Natural killer cell (primary cell): ENCODE results near the gene C6orf132. TPM values are rescaled to one million over a fixed set of nuclear protein-coding genes. Genes with fewer than 3 reads are reported as not detected.
A peak's percentile ranks its signal among the peaks of the same experiment; 100 is the strongest.

ENCODE experiments used
- ATAC-seq, 3 donors: fragments of 150-1000 bp in 2 of 3; fragments of 200-7000 bp in 1 of 3; cut with Tn5 transposase; 1 replicate in 1 of 3; 2 replicates in 2 of 3; pipeline ENCODE4 v1.10.0; 2021; ENCODE audit warnings: mild to moderate bottlenecking in 2 of 3, moderate library complexity in 2 of 3
- DNase-seq, 2 donors: peaks; one replicate each; pipeline versions ENCODE4 v3.0.0 to v3.0.0-alpha.2; 2013 to 2021; ENCODE audit warnings: mixed read lengths in 1 of 2
- H3K27ac ChIP-seq: one replicate; pipeline ENCODE4 v1.5.1; 2013; ENCODE audit warnings: mild to moderate bottlenecking, low read length
- H3K27me3 ChIP-seq: one replicate; pipeline ENCODE4 v1.6.1; 2013; ENCODE audit warnings: low read length; ENCODE audit not compliant: control insufficient read depth, insufficient read depth
- H3K36me3 ChIP-seq: one replicate; pipeline ENCODE4 v1.6.1; 2013; ENCODE audit warnings: low read length; ENCODE audit not compliant: control insufficient read depth, insufficient read depth
- H3K4me1 ChIP-seq: one replicate; pipeline ENCODE4 v1.6.1; 2013; ENCODE audit warnings: low read length; ENCODE audit not compliant: control insufficient read depth, insufficient read depth
- H3K4me3 ChIP-seq: one replicate; pipeline ENCODE4 v1.5.1; 2013; ENCODE audit warnings: low read length
- H3K9me3 ChIP-seq: one replicate; pipeline ENCODE4 v1.6.1; 2013; ENCODE audit warnings: low read length; ENCODE audit not compliant: control insufficient read depth, insufficient read depth
- H3K27ac Mint-ChIP-seq, 2 donors: one replicate each; pipeline ENCODE4 v1.8.0; 2022; ENCODE audit warnings: mild to moderate bottlenecking in 2 of 2, mixed read lengths in 2 of 2, moderate library complexity in 1 of 2
- H3K27me3 Mint-ChIP-seq, 2 donors: one replicate each; pipeline ENCODE4 v1.8.0; 2022; ENCODE audit warnings: low read depth in 2 of 2, mixed read lengths in 2 of 2
- H3K36me3 Mint-ChIP-seq: one replicate; pipeline ENCODE4 v1.8.0; 2022; ENCODE audit warnings: mixed read lengths
- H3K4me1 Mint-ChIP-seq, 2 donors: one replicate each; pipeline ENCODE4 v1.8.0; 2022; ENCODE audit warnings: mixed read lengths in 2 of 2
- H3K4me3 Mint-ChIP-seq: one replicate; pipeline ENCODE4 v1.8.0; 2022; ENCODE audit warnings: mild to moderate bottlenecking, moderate library complexity, mixed read lengths
- H3K9me3 Mint-ChIP-seq, 2 donors: one replicate each; pipeline ENCODE4 v1.8.0; 2022; ENCODE audit warnings: mixed read lengths in 2 of 2
- WGBS: methylation state at CpG from one replicate; pipeline ENCODE4 v1.1.7; 2013; ENCODE audit warnings: missing lambda C conversion rate; ENCODE audit not compliant: insufficient coverage; 5-methylcytosine and 5-hydroxymethylcytosine counted together
- intact Hi-C: fragments of 100-400 bp; cut with micrococcal nuclease; formaldehyde crosslinking; loops from one replicate; pipeline ENCODE4 v1.14.2; 2022
- total RNA-seq, 4 donors: library from RNA; stranded (reverse); fragments of 120-200 nt in 1 of 4; gene quantifications; one replicate each; pipeline versions ENCODE4 v1.2.3 to v1.2.4, GENCODE V29; 2013 to 2022
- TF ChIP-seq, protein P1 (sequence below): fragments of 200-600 bp; IDR thresholded peaks from one replicate; pipeline ENCODE4 v1.8.0; 2022; ENCODE audit warnings: antibody characterized with exemption

Gene C6orf132
- total RNA-seq, 3 donors from 2014 or later (not counting 1 experiment from before 2014, with no cell fraction given), result 0.05 to 0.15 (median 0.14) TPM

DNA sequence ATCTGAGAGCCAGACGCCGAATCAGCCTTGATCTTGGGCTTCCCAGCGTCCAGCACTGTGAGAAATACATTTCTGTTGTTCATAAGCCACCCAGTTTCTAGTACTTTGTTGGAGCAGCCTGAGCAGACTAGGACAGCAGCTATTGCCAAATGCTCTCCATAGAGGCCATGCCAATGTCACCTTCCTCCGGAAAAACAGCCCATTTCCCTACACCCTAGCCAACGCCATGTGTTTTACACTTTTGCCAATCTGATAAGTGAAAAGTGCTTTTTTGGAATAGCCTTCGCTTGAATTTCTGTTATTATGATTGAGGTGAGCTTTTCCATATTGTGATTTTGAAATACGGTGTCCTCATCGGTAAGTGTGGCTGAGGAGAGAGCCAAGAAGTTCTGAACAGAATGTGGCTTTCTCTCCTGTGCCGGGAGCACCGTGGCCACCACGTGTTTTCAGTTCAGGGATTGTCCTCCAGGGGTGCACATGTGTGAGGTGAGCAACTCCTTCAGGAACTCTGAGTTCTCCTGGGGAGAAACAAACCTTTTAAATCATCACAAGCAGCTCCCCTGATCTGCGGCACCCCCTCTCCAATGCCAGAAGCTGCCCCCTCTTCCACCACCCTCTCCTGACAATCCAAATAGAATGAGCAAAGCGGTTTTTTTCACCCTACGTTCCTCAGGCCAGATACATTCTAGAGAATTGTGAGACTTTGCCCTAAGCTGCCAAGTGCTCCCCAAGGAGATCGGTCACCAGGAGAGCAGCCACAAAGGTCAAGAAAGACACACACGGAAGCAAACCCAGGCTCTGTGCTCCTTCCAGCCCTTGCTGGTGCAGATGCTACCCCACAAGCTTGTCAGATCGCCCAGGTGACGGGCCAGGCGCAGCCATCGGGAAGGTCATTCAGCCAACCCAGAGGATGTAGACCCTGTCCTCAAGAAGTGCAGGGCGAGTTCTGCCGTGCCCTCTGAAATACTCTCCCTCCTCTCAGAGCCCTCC lies 56.1 kb downstream of the C6orf132 start:
- Mint-ChIP-seq H3K27ac (no peak overlapping the region), H3K4me1 (peaks cover 0 to 7% of the 10 kb centered on the region in 2 donors), H3K27me3 (no peaks in the 10 kb centered on the region), H3K9me3 (no peaks in the 10 kb centered on the region), H3K36me3 (peaks cover 8% of the 10 kb centered on the region), H3K4me3 (no peak overlapping the region)
- no peak for DNase-seq
- no peak for ATAC-seq
- no peaks in the 10 kb centered on the region for H3K9me3 ChIP-seq
- H3K4me1 ChIP-seq, result no peaks in the 10 kb centered on the region
- H3K36me3 ChIP-seq, result peaks cover 5% of the 10 kb centered on the region
- 96% methylated on average over 22 of the region's 22 CpGs for whole genome bisulfite sequencing
- intact Hi-C loops, result no loop called here
- no peaks in the 10 kb centered on the region for H3K27me3 ChIP-seq
- H3K27ac ChIP-seq, result no peak overlapping the region
- H3K4me3 ChIP-seq, result no peak overlapping the region
- TF ChIP-seq, protein P1, sequence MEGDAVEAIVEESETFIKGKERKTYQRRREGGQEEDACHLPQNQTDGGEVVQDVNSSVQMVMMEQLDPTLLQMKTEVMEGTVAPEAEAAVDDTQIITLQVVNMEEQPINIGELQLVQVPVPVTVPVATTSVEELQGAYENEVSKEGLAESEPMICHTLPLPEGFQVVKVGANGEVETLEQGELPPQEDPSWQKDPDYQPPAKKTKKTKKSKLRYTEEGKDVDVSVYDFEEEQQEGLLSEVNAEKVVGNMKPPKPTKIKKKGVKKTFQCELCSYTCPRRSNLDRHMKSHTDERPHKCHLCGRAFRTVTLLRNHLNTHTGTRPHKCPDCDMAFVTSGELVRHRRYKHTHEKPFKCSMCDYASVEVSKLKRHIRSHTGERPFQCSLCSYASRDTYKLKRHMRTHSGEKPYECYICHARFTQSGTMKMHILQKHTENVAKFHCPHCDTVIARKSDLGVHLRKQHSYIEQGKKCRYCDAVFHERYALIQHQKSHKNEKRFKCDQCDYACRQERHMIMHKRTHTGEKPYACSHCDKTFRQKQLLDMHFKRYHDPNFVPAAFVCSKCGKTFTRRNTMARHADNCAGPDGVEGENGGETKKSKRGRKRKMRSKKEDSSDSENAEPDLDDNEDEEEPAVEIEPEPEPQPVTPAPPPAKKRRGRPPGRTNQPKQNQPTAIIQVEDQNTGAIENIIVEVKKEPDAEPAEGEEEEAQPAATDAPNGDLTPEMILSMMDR, result no peak

DNA sequence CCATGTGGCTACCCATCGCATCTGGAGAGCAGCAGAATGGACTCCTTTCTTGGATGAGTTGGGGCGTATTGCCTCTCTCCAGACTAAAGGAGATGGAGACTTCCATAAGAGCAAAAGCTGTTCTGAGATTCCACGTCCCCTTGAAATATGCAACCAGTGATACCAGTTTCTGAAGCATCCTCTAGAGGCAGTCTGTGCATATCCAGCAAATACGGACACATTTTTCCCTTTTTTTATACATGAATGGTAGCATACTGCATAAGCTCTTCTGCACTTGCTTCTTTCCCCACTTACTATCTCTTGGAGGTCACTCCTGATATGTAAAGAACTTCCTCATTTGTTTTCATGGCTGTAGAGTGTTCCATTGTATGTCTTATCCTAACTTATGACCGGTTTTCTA lies 57.5 kb downstream of the C6orf132 start:
- TF ChIP-seq, protein P1, result no peak
- Histone ChIP-seq H3K27me3 (no peaks in the 10 kb centered on the region), H3K4me1 (no peaks in the 10 kb centered on the region), H3K36me3 (peaks cover 8% of the 10 kb centered on the region), H3K4me3 (no peak overlapping the region), H3K9me3 (no peaks in the 10 kb centered on the region), H3K27ac (no peak overlapping the region)
- H3K27ac Mint-ChIP-seq, result no peak overlapping the region
- H3K9me3 Mint-ChIP-seq, result no peaks in the 10 kb centered on the region
- intact Hi-C loops, result no loop called here
- peaks cover 0 to 7% of the 10 kb centered on the region in 2 donors for H3K4me1 Mint-ChIP-seq
- H3K36me3 Mint-ChIP-seq, result peaks cover 8% of the 10 kb centered on the region
- 95% methylated on average over 5 of the region's 5 CpGs for WGBS
- no peak for ATAC-seq
- no peak for DNase-seq
- H3K27me3 Mint-ChIP-seq, result no peaks in the 10 kb centered on the region
- H3K4me3 Mint-ChIP-seq, result no peak overlapping the region

DNA sequence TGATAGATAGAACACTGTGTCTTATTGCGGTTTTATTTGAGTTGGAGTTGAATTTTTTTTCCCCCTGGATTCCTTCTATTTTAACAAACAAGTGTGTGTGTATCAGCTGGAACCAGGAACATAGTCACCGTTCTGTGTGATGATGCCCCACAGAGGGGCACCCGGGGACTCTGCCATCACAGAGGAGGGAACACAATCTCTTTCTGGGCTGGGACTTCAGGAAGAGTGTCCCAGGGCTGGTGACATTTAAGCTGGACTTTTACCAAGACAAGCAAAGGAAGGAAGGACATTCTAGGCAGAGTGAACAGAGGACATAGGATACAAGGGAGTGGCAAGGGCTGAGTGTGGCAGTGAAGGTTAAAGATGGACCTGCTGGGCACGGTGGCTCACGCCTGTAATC lies 58.9 kb downstream of the C6orf132 start:
- DNase-seq, result no peak
- Mint-ChIP-seq H3K27ac (peak overlapping the region in 1 of 2 donors; percentile 15), H3K27me3 (no peaks in the 10 kb centered on the region), H3K36me3 (peaks cover 8% of the 10 kb centered on the region), H3K9me3 (no peaks in the 10 kb centered on the region), H3K4me3 (no peak overlapping the region), H3K4me1 (peaks cover 0 to 7% of the 10 kb centered on the region in 2 donors)
- WGBS, result 92% methylated on average over 3 of the region's 5 CpGs
- no peak overlapping the region for H3K27ac ChIP-seq
- H3K4me3 ChIP-seq, result no peak overlapping the region
- no peak for ATAC-seq
- intact Hi-C loops, result no loop called here
- H3K27me3 ChIP-seq, result no peaks in the 10 kb centered on the region
- TF ChIP-seq, protein P1, result no peak
- H3K9me3 ChIP-seq, result no peaks in the 10 kb centered on the region
- H3K4me1 ChIP-seq, result no peaks in the 10 kb centered on the region
- peaks cover 12% of the 10 kb centered on the region for H3K36me3 ChIP-seq
